Measurements from ENCODE around the gene DRC3.
A peak's percentile ranks its signal among the peaks of the same experiment; 100 is the strongest.

DRC3 gene

GRCh38 chr17:18028952-18029540 lies 56.4 kb downstream of the DRC3 start:
- Histone ChIP-seq H3K36me3 (ENCODE audit: insufficient read depth, low read length) (peaks cover 19% of the 10 kb centered on the region; the same call in 1 of the 2 replicates), H3K4me2 (ENCODE audit: low read depth, low read length, poor library complexity, severe bottlenecking) (no peak overlapping the region), H2AFZ (ENCODE audit: low read length) (no peak overlapping the region), H3K27me3 (ENCODE audit: insufficient read depth, low read length, poor library complexity, severe bottlenecking) (no peaks in the 10 kb centered on the region), H3K9me3 (ENCODE audit: insufficient read depth, low read depth, low read length) (no peaks in the 10 kb centered on the region), H3K9ac (ENCODE audit: low read depth, low read length, poor library complexity, severe bottlenecking) (no peak overlapping the region), H4K20me1 (ENCODE audit: insufficient read depth, low read length, poor library complexity, severe bottlenecking) (no peaks in the 10 kb centered on the region), H3F3A (ENCODE audit: low read depth) (no peaks in the 10 kb centered on the region), H3K9me2 (replicated peaks; ENCODE audit: low read depth, low read length) (no peaks in the 10 kb centered on the region), H3K4me3 (ENCODE audit: low read length, poor library complexity, severe bottlenecking) (no peak overlapping the region), H3K79me2 (ENCODE audit: insufficient read depth, low read length) (peaks cover 13% of the 10 kb centered on the region; the same call in 1 of the 2 replicates), H3K4me1 (ENCODE audit: insufficient read depth, low read length, poor library complexity, severe bottlenecking) (no peaks in the 10 kb centered on the region)
- no peak for TF ChIP-seq EZH2phosphoT487 (IDR thresholded peaks at IDR 0.05; ENCODE audit: borderline replicate concordance)
- no peak for TF ChIP-seq CTCF (conservative IDR thresholded peaks at IDR 0.05; ENCODE audit: low read length)

GRCh38 chr17:18031955-18032354 lies 59.3 kb downstream of the DRC3 start:
- H3K4me2 ChIP-seq (ENCODE audit: low read depth, low read length, poor library complexity, severe bottlenecking) = no peak overlapping the region
- peaks cover 10% of the 10 kb centered on the region; the same call in 1 of the 2 replicates for H3K36me3 ChIP-seq (ENCODE audit: insufficient read depth, low read length)
- peaks cover 29% of the 10 kb centered on the region; the same call in 1 of the 2 replicates for H3K79me2 ChIP-seq (ENCODE audit: insufficient read depth, low read length)
- H3K4me1 ChIP-seq (ENCODE audit: insufficient read depth, low read length, poor library complexity, severe bottlenecking) = no peaks in the 10 kb centered on the region
- TF ChIP-seq CTCF (conservative IDR thresholded peaks at IDR 0.05; ENCODE audit: low read length) (no peak), EZH2phosphoT487 (IDR thresholded peaks at IDR 0.05; ENCODE audit: borderline replicate concordance) (no peak)
- H3K4me3 ChIP-seq (ENCODE audit: low read length, poor library complexity, severe bottlenecking) = no peak overlapping the region
- H4K20me1 ChIP-seq (ENCODE audit: insufficient read depth, low read length, poor library complexity, severe bottlenecking) = no peaks in the 10 kb centered on the region
- no peak overlapping the region for H2AFZ ChIP-seq (ENCODE audit: low read length)
- no peaks in the 10 kb centered on the region for H3K27me3 ChIP-seq (ENCODE audit: insufficient read depth, low read length, poor library complexity, severe bottlenecking)
- H3K9me3 ChIP-seq (ENCODE audit: insufficient read depth, low read depth, low read length) = no peaks in the 10 kb centered on the region
- H3K9me2 ChIP-seq (replicated peaks; ENCODE audit: low read depth, low read length) = no peaks in the 10 kb centered on the region
- no peak overlapping the region for H3K9ac ChIP-seq (ENCODE audit: low read depth, low read length, poor library complexity, severe bottlenecking)
- H3F3A ChIP-seq (ENCODE audit: low read depth) = no peaks in the 10 kb centered on the region

GRCh38 chr17:18033442-18034099 lies 60.9 kb downstream of the DRC3 start:
- Histone ChIP-seq H3K9me3 (ENCODE audit: insufficient read depth, low read depth, low read length) (no peaks in the 10 kb centered on the region), H3K4me3 (ENCODE audit: low read length, poor library complexity, severe bottlenecking) (no peak overlapping the region), H3K79me2 (ENCODE audit: insufficient read depth, low read length) (peaks cover 45% of the 10 kb centered on the region; the same call in 1 of the 2 replicates), H2AFZ (ENCODE audit: low read length) (no peak overlapping the region), H3K4me1 (ENCODE audit: insufficient read depth, low read length, poor library complexity, severe bottlenecking) (peaks cover 11% of the 10 kb centered on the region), H4K20me1 (ENCODE audit: insufficient read depth, low read length, poor library complexity, severe bottlenecking) (no peaks in the 10 kb centered on the region), H3K27me3 (ENCODE audit: insufficient read depth, low read length, poor library complexity, severe bottlenecking) (no peaks in the 10 kb centered on the region), H3K4me2 (ENCODE audit: low read depth, low read length, poor library complexity, severe bottlenecking) (peak overlapping the region; percentile 45), H3K9ac (ENCODE audit: low read depth, low read length, poor library complexity, severe bottlenecking) (no peak overlapping the region), H3K36me3 (ENCODE audit: insufficient read depth, low read length) (no peaks in the 10 kb centered on the region), H3K9me2 (replicated peaks; ENCODE audit: low read depth, low read length) (no peaks in the 10 kb centered on the region), H3F3A (ENCODE audit: low read depth) (no peaks in the 10 kb centered on the region)
- no peak for TF ChIP-seq EZH2phosphoT487 (IDR thresholded peaks at IDR 0.05; ENCODE audit: borderline replicate concordance)
- TF ChIP-seq CTCF (conservative IDR thresholded peaks at IDR 0.05; ENCODE audit: low read length) = peak; percentile 75

Data from Loucy (cell line).